Rectal smooth muscle tissue (tissue), 1 donor: ENCODE data around the gene C19orf67.

Source experiments
- H3K27ac ChIP-seq: one replicate; pipeline ENCODE4 v1.7.0; 2013; ENCODE audit warnings: low read depth, low read length, inconsistent platforms
- H3K27me3 ChIP-seq: one replicate; pipeline ENCODE4 v1.7.0; 2013; ENCODE audit warnings: low read length; ENCODE audit not compliant: control insufficient read depth, insufficient read depth
- H3K36me3 ChIP-seq: one replicate; pipeline ENCODE4 v1.7.0; 2013; ENCODE audit warnings: low read length; ENCODE audit not compliant: control insufficient read depth, insufficient read depth
- H3K4me1 ChIP-seq: one replicate; pipeline ENCODE4 v1.7.0; 2013; ENCODE audit warnings: low read length; ENCODE audit not compliant: control insufficient read depth, insufficient read depth
- H3K4me3 ChIP-seq: one replicate; pipeline ENCODE4 v1.7.0; 2013; ENCODE audit warnings: low read length
- H3K9ac ChIP-seq: one replicate; pipeline ENCODE4 v1.7.0; 2013; ENCODE audit warnings: low read length

The C19orf67 gene

DNA sequence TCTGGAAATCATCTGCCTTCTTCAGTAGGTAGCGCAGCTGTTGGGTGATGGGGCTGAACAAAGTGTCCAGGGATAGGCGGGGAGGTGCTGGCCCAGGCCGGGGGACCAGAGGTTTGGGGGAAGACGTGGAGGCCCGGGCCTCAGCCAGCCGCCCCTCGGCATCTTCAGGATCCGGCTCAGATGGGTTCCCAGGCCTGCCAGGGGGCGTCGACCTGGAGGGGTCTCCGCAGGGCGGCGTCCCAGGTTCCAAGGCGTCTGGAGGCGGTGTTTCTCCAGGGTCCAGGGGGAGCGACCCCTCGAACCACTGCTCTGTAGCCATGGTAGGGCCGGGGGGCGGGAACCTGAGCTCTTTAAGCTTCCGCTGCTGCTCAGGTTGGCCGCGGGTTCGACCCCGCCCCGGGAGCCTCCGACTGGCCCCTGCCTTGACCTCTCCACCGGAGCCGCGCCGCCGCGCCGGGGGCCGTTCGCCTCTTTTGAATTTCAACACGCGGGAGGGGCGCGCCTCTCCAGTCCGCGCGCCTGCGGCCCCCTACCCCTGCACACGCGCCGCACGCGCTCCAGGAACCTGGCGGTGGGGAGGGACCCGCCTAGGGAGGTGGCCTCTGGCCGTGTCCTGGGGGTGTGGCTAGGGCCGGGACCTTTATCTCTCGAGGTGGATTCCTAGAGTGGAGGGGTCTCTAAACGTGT, at the start of gene C19orf67:
Gene C19orf67 (minus strand): TSS at position 475 of the 687 bp plus-strand sequence. CDS start 156 bp downstream, at position 319.
- no peak within 1 kb of the TSS for H3K27ac ChIP-seq
- H3K4me1 ChIP-seq: peaks cover 11% of the 10 kb centered on the region
- no peak within 1 kb of the TSS for H3K9ac ChIP-seq
- H3K4me3 ChIP-seq: no peak within 1 kb of the TSS
- H3K36me3 ChIP-seq: no peaks in the 10 kb centered on the region
- no peaks in the 10 kb centered on the region for H3K27me3 ChIP-seq

DNA sequence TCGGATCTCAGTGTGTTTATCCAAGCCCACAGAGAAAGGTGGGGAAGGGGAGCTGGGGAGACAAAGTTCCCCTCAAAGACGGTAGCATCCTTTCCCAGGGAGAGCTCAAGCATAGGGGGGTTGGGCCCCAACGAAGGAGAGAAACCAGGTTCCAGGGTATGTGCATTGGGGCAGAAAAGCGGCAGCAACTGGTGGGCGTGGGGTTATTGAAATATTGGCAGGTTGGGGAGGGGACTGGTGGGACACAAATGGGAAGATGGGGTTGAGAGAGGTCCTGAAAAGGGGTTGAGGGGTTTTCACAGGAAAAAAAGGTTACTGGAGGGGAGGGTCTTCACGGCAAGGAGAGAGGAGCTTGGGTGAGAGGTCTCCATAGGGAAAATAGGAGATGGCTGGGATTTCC, 49.8 kb upstream of the C19orf67 start:
- Histone ChIP-seq H3K27ac (no peak overlapping the region), H3K4me1 (peaks cover 4% of the 10 kb centered on the region), H3K9ac (no peak overlapping the region), H3K36me3 (no peaks in the 10 kb centered on the region), H3K27me3 (no peaks in the 10 kb centered on the region), H3K4me3 (peak overlapping the region; percentile 32)

DNA sequence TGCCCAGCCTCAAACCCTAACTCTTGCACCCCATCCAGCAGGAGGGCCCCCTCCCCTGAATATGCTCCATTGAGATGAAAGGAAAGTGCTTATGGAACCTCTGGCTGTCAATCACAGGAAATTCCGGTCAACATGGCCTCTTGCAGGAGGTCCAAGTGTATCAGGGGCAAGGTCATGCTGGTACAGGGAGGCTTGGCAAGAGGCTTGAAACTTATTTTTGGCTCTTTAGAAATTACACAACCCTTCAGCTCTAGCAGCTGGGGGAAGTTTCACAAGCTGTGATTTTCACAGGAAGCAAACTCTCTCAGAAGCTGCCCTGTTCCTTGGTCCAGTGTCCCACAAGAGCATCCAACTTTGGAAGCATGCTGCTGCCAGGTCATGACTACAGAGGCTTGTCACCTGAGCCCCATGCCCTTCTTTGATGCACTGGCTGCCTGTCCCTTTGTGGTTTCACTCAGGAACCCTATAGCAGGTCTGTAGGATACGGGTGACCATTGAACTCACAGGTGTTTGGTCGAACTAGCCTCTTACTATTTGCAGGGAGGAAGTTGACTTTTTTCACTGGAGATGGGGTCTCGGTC, 42.4 kb upstream of the C19orf67 start:
- H3K4me3 ChIP-seq: no peak overlapping the region
- no peaks in the 10 kb centered on the region for H3K36me3 ChIP-seq
- no peak overlapping the region for H3K27ac ChIP-seq
- no peaks in the 10 kb centered on the region for H3K27me3 ChIP-seq
- H3K9ac ChIP-seq: no peak overlapping the region
- H3K4me1 ChIP-seq: no peaks in the 10 kb centered on the region

DNA sequence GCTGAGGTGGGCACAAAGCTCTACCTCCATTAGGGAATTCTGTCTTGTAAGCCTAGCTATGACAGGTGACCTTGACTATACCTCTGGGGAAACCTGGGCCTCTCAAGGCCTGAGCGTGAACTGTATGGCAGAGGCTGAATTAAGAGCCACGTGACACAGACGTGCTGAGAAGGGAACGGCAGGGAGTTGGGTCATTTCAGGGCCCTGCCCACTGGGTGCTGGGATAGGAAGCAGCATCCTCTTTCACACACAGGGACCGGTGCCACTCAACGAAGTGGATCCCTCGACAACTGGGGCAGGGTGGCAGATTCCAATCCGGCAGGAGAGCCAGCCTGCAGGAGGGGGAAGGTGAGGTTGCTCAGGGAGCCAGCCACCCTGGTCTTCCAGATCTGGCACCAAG, 41.6 kb upstream of the C19orf67 start:
- no peak overlapping the region for H3K27ac ChIP-seq
- H3K4me3 ChIP-seq: no peak overlapping the region
- no peak overlapping the region for H3K9ac ChIP-seq

DNA sequence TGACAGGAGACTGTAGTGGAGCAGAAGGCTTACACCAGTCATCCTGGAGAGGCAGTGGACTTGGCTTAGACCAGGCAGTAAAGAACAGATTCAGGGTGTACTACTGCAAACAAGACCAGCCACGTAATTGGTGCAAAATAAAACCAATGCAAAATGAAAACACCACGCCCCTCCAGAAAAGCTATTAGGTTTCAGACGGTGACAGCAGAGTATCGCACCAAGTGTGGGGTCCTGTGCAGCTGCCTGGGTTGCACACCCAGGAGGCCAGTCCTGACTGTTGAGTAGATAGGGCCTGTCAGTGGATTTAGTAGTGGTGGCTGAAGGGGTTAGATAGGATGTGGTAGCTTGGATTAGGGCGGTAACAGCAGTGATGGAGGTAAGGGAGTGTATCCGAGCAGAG, 37.3 kb upstream of the C19orf67 start:
- H3K27me3 ChIP-seq: no peaks in the 10 kb centered on the region
- H3K36me3 ChIP-seq: no peaks in the 10 kb centered on the region
- no peak overlapping the region for H3K27ac ChIP-seq
- peaks cover 11% of the 10 kb centered on the region for H3K4me1 ChIP-seq
- no peak overlapping the region for H3K4me3 ChIP-seq
- no peak overlapping the region for H3K9ac ChIP-seq

More for the DNA sequence above, 41.6 kb upstream of the C19orf67 start:
- Histone ChIP-seq H3K27me3 (no peaks in the 10 kb centered on the region), H3K36me3 (no peaks in the 10 kb centered on the region), H3K4me1 (no peaks in the 10 kb centered on the region)

DNA sequence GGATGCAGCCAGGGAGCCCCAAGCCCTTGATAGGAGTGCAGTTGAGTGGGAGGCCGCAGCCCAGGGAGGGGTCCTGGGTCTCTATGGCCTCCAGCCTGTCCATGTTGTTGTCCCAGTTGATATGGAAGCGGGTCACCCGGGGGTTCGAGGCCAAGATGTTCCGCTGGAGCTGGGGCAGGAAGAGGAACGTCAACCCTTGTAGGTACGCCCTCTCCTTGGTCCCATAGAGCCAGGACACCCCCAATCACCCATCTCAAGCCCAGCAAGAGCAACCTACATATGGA, 34.9 kb upstream of the C19orf67 start:
- Histone ChIP-seq H3K36me3 (no peaks in the 10 kb centered on the region), H3K27me3 (no peaks in the 10 kb centered on the region), H3K27ac (no peak overlapping the region), H3K9ac (no peak overlapping the region), H3K4me3 (no peak overlapping the region), H3K4me1 (peaks cover 19% of the 10 kb centered on the region)

DNA sequence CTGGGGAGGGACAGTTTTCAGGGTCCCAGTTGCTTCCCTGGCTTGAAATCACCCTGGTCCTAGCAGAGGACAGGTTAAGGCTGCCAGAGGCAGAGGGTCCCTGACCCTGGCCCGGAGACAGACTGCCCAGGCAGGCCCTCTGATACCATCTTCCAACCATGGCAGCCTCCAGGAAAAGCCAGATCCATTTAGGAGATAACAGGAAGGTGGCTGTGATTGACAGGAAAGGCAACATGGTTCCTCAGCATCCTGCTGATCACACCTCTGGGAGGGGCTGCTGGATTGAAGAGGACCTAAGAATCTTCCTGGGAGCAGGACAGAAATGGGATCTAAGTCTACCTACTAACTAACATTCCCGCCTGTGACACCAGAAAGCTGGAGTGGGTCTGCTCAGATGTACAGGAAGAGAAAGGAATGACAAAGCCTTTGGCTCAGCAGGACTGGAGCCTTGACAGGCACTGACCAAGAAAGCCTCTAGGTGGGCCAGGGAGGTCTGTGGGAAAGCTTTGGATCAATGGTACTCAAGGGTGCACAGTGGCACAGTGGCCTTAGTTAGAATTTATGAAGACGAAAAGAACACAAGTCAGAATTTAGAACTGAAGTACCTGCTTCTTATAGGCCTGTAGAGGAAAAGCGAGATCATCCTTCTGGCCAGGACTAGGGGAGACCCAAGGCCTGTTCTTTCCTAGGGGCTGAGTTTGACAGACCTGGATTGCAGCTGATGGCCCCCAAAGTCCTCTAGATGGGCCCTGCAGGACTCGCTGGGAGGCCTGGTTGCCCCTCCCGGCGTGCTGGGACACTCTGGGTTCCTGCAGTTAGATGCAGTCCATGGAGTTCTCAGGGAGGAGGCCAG, 34.3 kb upstream of the C19orf67 start:
- H3K9ac ChIP-seq: peak overlapping the region; percentile 7
- H3K36me3 ChIP-seq: no peaks in the 10 kb centered on the region
- no peaks in the 10 kb centered on the region for H3K27me3 ChIP-seq
- H3K4me1 ChIP-seq: peaks cover 19% of the 10 kb centered on the region
- peak overlapping the region; percentile 54 for H3K27ac ChIP-seq
- no peak overlapping the region for H3K4me3 ChIP-seq

DNA sequence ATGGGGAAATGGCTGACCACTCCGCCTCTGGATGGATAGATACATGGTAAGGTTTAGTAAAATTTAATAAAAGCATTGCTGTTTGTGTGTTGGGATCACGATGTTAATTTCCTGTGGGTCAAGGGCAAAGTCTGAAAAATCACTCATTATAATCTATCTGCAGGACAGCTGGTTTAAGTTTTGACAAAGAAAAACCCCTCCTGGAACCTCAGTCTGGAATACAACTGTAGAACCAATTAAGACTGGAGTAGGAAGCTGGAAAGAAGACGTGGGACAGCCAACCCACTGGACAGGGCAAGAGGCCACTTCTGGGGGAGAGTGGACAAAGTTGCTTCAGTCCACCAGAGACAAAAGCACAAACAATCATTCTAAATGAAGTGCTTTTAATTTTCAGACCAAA, 33.6 kb upstream of the C19orf67 start:
- Histone ChIP-seq H3K36me3 (no peaks in the 10 kb centered on the region), H3K4me1 (peaks cover 19% of the 10 kb centered on the region), H3K9ac (peak overlapping the region; percentile 86), H3K27me3 (no peaks in the 10 kb centered on the region), H3K27ac (peak overlapping the region; percentile 95), H3K4me3 (no peak overlapping the region)

DNA sequence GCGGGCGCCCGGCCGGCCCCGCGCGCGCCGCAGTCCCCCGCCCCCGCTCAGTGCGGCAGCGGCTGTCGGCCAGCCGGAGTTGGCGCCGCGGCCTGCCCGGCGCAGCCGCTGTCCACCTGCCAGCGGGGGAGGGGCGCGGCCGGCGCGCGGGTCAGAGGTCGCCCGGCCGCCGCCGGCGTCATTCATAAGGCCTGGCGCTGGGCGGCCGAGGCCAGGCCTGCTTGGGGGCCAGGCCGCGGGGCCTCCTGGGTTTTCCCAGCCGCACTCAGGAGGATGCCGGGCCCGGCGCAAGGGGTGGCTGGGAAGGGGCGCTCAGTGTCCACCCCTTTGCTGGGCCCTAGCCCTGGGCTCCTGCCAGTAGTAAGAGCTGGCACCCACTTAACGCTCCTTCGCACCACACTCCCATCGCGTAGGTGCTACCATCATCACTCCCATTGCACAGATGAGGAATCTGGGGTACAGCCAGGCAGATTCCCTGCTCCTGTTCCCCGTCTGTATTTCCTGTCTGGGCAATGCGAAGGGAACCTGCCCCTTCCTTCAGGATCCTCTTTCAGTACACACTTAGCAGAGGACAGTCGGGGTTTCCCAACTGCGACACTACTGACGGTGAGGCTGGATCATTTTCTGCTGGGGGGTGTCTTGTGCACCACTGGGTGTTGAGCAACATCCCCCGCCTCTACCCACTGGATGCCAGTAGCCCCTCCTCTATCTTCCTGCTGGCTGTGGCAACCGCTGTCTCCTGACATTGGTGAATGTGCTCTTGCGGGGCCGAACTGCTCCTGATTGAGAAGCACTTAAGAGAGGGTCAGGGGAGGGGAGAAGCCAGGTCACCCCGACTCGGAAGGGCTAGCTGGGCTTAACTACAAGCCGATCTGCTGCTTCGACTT, 32.8 kb upstream of the C19orf67 start:
- Histone ChIP-seq H3K27ac (peak overlapping the region; percentile 95), H3K9ac (peak overlapping the region; percentile 86), H3K36me3 (no peaks in the 10 kb centered on the region), H3K4me1 (peaks cover 23% of the 10 kb centered on the region), H3K27me3 (no peaks in the 10 kb centered on the region), H3K4me3 (peak overlapping the region; percentile 72)

DNA sequence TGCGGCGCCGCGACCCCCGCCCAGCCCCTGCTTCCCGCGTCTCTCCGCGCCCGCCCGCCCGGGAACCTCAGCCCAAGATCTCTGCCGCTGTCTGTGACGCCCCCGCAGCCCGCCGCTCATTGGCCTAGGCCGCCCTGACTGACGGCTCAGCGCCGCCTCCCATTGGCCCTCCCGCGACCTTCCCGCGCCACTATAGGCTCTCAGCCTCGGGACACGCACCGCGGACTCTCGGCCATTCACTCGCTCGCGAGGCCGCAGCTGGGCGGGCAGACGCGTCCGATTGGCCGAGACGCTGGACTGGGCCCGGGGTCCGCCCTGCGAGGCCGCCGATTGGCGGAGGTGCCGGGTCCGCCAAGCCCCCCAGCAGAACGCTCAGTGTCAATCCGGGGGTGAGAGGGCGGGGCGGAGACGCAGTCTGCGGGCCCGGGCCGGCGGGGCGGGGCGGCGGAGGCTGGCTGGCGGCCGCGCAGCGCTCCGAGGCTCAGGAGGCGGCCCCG, 32.1 kb upstream of the C19orf67 start, which contains the start of gene PRKACA:
Gene PRKACA (minus strand): TSS at position 95 of the 497 bp plus-strand sequence. CDS start 215 bp downstream, outside the sequence.
- Histone ChIP-seq H3K36me3 (no peaks in the 10 kb centered on the region), H3K4me3 (peak within 1 kb of the TSS; percentile 74), H3K27me3 (no peaks in the 10 kb centered on the region), H3K27ac (peak within 1 kb of the TSS; percentile 95), H3K4me1 (peaks cover 30% of the 10 kb centered on the region), H3K9ac (peak within 1 kb of the TSS; percentile 86)

DNA sequence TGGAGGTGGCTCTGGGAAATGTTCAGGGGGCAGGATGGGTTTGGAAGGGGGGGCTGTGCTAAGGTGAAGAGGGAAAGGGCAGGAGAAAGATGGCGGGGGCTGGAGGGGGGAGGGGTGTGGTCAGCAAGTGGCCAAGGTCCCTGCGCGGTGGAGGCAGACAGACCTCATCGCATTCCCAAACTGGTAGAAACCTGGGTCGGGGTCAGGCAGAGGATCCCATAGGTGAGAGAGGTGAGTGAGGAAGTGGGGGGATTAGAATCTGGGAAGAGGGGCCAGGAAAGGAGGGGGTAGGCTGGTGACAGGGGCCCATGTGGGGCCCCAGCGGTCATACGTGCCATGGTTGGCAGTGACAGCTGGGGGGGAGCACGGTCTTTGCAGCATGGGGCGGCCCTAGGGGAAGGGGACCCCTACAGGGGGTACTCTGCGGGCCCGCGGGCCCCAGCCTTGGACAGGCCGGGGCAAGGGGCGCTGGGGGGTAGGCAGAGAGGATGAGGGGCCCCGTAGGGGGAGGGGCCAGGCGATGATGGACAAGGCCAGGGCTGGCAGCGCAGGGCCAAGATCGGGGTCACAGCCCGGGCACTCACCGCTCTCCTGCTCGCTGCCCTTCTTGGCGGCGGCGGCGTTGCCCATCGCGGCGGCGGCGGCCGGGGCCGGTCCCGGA, 31.5 kb upstream of the C19orf67 start:
- Histone ChIP-seq H3K4me3 (peak overlapping the region; percentile 74), H3K27ac (peak overlapping the region; percentile 63), H3K4me1 (peaks cover 33% of the 10 kb centered on the region), H3K27me3 (no peaks in the 10 kb centered on the region), H3K36me3 (no peaks in the 10 kb centered on the region), H3K9ac (peak overlapping the region; percentile 13)
